Right renal cortex interstitium (tissue), 3 donors: Measurements from ENCODE around the gene CDK10. TPM values are rescaled to one million over a fixed set of nuclear protein-coding genes. Genes with fewer than 3 reads are reported as not detected.
A peak's percentile ranks its signal among the peaks of the same experiment; 100 is the strongest.
"Not testable (repeated sequence)": the region's sequence is repeated elsewhere in the genome, so short reads cannot be mapped to it uniquely, and the experiment has no call there.

Experiments
- DNase-seq, 3 donors: peaks; one replicate each; pipeline ENCODE4 v3.0.0-alpha.2; 2013; ENCODE audit warnings: low read depth in 3 of 3, low spot score in 2 of 3
- polyA plus RNA-seq, 3 donors: library from polyadenylated mRNA; unstranded; fragments of 120-200 nt; gene quantifications; one replicate each; pipeline ENCODE4 v1.2.1, GENCODE V29; 2013; ENCODE audit not compliant: insufficient read length in 3 of 3

Gene CDK10
- polyA plus RNA-seq, 3 donors: 79.6 to 97.3 (median 83.1) TPM

GRCh38 chr16:89694784-89695085, 8.2 kb downstream of the CDK10 start:
- DNase-seq: not testable (repeated sequence)

- no peak for DNase-seq
Measured at GRCh38 chr16:89695086-89695874, 8.8 kb downstream of the CDK10 start.

GRCh38 chr16:89695875-89696669, 9.6 kb downstream of the CDK10 start:
- DNase-seq: no peak

- no peak for DNase-seq
Measured at GRCh38 chr16:89696670-89697128, 10.2 kb downstream of the CDK10 start.

GRCh38 chr16:89697161-89697615, 10.7 kb downstream of the CDK10 start:
- DNase-seq: no peak

- DNase-seq: no peak
Measured at GRCh38 chr16:89697616-89698331, 11.3 kb downstream of the CDK10 start.

GRCh38 chr16:89698717-89699116, 12.2 kb downstream of the CDK10 start:
- DNase-seq: not testable (repeated sequence)

- not testable (repeated sequence) for DNase-seq
Measured at GRCh38 chr16:89699629-89700099, 13.2 kb downstream of the CDK10 start.

- peak; percentile 91 to 96 (median 94) for DNase-seq
Measured at GRCh38 chr16:89700100-89700648, 13.7 kb downstream of the CDK10 start.

- DNase-seq: no peak
Measured at GRCh38 chr16:89700649-89701424, 14.3 kb downstream of the CDK10 start.

GRCh38 chr16:89701425-89702406, 15.2 kb downstream of the CDK10 start, which contains the start of gene SPATA2L:
SPATA2L (minus strand) TSS chr16:89701705; CDS start chr16:89701232, 473 bp downstream.
- DNase-seq: peak in 1 of 3 donors; percentile 86

GRCh38 chr16:89704281-89704680, 17.8 kb downstream of the CDK10 start:
- DNase-seq: no peak

- DNase-seq: no peak
Measured at GRCh38 chr16:89705006-89705405, 18.5 kb downstream of the CDK10 start.

- DNase-seq: no peak
Measured at GRCh38 chr16:89706518-89707260, 20.2 kb downstream of the CDK10 start.

GRCh38 chr16:89707695-89708094, 21.2 kb downstream of the CDK10 start:
- DNase-seq: no peak

GRCh38 chr16:89708481-89708931, 22.0 kb downstream of the CDK10 start:
- DNase-seq: no peak

- no peak for DNase-seq
Measured at GRCh38 chr16:89709166-89709565, 22.7 kb downstream of the CDK10 start.
